ENCODE results near the gene NUCKS1. TPM values are rescaled to one million over a fixed set of nuclear protein-coding genes. Genes with fewer than 3 reads are reported as not detected.
A peak's percentile ranks its signal among the peaks of the same experiment; 100 is the strongest.

NUCKS1 gene
- total and polyA plus RNA-seq, 10 of the 15 experiments (the other 5 are each of a cell fraction or from before 2014, with no cell fraction given), result 40.5 to 135 (median 55.5) TPM

DNA sequence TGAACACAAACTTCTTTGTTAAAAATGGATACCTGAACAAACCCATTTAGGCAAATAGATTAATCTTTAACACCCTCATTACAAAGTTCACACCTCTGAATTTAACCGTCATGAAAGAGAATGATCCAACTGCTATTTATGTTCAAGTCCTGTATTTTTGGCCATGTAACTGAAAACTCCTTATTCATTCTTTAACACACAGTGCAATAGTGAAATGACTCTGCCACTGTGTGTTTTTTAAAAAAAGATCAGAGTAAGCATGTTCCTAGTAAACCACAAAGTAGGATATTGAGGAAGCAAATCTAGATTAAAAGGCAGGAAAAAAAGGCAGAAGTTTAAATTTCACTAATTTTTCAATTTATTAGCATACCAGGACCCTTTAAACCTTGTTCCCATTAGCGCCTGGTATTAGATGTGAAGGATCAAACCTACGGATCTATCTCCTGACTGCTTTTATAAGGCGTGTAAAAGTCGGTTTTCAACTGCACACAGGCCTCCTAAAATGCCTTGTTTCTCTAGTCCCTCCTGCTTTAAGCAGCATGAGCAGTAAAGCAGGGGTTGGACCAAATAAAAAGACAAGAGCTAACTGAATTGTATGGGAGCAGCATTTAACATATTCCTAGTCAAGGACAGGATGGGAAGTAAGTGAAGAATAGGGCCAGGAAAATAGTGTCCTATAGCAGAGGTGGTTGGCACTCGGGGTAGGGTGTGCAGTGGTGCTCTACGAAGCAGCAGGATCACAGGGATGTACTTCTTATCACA is 33.4 kb downstream of the NUCKS1 start (continued):
- TF ChIP-seq, protein P1, sequence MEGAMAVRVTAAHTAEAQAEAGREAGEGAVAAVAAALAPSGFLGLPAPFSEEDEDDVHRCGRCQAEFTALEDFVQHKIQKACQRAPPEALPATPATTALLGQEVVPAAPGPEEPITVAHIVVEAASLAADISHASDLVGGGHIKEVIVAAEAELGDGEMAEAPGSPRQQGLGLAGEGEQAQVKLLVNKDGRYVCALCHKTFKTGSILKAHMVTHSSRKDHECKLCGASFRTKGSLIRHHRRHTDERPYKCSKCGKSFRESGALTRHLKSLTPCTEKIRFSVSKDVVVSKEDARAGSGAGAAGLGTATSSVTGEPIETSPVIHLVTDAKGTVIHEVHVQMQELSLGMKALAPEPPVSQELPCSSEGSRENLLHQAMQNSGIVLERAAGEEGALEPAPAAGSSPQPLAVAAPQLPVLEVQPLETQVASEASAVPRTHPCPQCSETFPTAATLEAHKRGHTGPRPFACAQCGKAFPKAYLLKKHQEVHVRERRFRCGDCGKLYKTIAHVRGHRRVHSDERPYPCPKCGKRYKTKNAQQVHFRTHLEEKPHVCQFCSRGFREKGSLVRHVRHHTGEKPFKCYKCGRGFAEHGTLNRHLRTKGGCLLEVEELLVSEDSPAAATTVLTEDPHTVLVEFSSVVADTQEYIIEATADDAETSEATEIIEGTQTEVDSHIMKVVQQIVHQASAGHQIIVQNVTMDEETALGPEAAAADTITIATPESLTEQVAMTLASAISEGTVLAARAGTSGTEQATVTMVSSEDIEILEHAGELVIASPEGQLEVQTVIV (IDR thresholded peaks at IDR 0.05; ENCODE audit: borderline replicate concordance, partially characterized antibody), result no peak
- TF ChIP-seq, protein P2, sequence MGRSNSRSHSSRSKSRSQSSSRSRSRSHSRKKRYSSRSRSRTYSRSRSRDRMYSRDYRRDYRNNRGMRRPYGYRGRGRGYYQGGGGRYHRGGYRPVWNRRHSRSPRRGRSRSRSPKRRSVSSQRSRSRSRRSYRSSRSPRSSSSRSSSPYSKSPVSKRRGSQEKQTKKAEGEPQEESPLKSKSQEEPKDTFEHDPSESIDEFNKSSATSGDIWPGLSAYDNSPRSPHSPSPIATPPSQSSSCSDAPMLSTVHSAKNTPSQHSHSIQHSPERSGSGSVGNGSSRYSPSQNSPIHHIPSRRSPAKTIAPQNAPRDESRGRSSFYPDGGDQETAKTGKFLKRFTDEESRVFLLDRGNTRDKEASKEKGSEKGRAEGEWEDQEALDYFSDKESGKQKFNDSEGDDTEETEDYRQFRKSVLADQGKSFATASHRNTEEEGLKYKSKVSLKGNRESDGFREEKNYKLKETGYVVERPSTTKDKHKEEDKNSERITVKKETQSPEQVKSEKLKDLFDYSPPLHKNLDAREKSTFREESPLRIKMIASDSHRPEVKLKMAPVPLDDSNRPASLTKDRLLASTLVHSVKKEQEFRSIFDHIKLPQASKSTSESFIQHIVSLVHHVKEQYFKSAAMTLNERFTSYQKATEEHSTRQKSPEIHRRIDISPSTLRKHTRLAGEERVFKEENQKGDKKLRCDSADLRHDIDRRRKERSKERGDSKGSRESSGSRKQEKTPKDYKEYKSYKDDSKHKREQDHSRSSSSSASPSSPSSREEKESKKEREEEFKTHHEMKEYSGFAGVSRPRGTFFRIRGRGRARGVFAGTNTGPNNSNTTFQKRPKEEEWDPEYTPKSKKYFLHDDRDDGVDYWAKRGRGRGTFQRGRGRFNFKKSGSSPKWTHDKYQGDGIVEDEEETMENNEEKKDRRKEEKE (IDR thresholded peaks at IDR 0.05), result no peak
- TF ChIP-seq IKZF2 (IDR thresholded peaks at IDR 0.05) (peak; percentile 92 to 93; a peak in 3 of 4 replicates), ATF7 (IDR thresholded peaks at IDR 0.05; ENCODE audit: low read depth) (peak; percentile 84), RAD51 (IDR thresholded peaks at IDR 0.05) (0 out of 2 replicates have a peak, but pooled peaks have one; percentile 32), BACH1 (IDR thresholded peaks at IDR 0.05; ENCODE audit: borderline replicate concordance) (peak; percentile 53; the same call in 1 of the 2 replicates)
- TF ChIP-seq, protein P3, sequence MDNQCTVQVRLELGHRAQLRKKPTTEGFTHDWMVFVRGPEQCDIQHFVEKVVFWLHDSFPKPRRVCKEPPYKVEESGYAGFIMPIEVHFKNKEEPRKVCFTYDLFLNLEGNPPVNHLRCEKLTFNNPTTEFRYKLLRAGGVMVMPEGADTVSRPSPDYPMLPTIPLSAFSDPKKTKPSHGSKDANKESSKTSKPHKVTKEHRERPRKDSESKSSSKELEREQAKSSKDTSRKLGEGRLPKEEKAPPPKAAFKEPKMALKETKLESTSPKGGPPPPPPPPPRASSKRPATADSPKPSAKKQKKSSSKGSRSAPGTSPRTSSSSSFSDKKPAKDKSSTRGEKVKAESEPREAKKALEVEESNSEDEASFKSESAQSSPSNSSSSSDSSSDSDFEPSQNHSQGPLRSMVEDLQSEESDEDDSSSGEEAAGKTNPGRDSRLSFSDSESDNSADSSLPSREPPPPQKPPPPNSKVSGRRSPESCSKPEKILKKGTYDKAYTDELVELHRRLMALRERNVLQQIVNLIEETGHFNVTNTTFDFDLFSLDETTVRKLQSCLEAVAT (IDR thresholded peaks at IDR 0.05), result peak; percentile 67; the same call in 1 of the 2 replicates

Data from GM12878 (cell line).